K562 (cell line): Measurements from ENCODE around the gene TP53TG5.

Experiments
- CTCF ChIP-seq, 3 experiments: IDR thresholded peaks in 2 of 3; conservative IDR thresholded peaks in 1 of 3; 2 replicates each; pipeline ENCODE4 v1.5.1; 2011 to 2012; ENCODE audit warnings: low read length in 3 of 3, mild to moderate bottlenecking in 3 of 3, control low read depth in 2 of 3, improper control_type of control experiment in 1 of 3, inconsistent platforms in 1 of 3, low read depth in 1 of 3, mixed read lengths in 1 of 3, moderate library complexity in 1 of 3; ENCODE audit not compliant: insufficient read depth in 2 of 3
- MLLT1 ChIP-seq, 2 experiments: fragments of 450-650 bp; IDR thresholded peaks; 2 replicates each; pipeline ENCODE4 v1.6.1; 2016
- POLR2AphosphoS5 ChIP-seq: IDR thresholded peaks from 2 replicates; pipeline ENCODE4 v1.6.1; 2011; ENCODE audit warnings: mild to moderate bottlenecking, low read depth, low read length, moderate library complexity; ENCODE audit not compliant: control insufficient read depth, insufficient read depth
- SMAD4 ChIP-seq: fragments of 250-450 bp; sonication (Bioruptor Pico); conservative IDR thresholded peaks from 2 replicates; pipeline ENCODE4 v1.8.0; 2021; ENCODE audit warnings: inconsistent platforms, mild to moderate bottlenecking, moderate library complexity
- SMARCC2 ChIP-seq: fragments of 450-650 bp; IDR thresholded peaks from 2 replicates; pipeline ENCODE4 v1.6.1; 2017; ENCODE audit warnings: antibody characterized with exemption, moderate library complexity, mild to moderate bottlenecking, low read depth
- ZNF274 ChIP-seq: IDR thresholded peaks from 2 replicates; pipeline ENCODE4 v1.6.1; 2011; ENCODE audit warnings: low read depth, mild to moderate bottlenecking, low read length, moderate library complexity, borderline replicate concordance

GRCh38 chr20:45407783-45408645 lies 29.9 kb upstream of the TP53TG5 start, which contains the start of gene DBNDD2:
- TF ChIP-seq SMAD4 (no peak), ZNF274 (no peak), POLR2AphosphoS5 (no peak), SMARCC2 (no peak), CTCF (IDR thresholded peaks at IDR 0.05 in 2 of 3, conservative IDR thresholded peaks at IDR 0.05 in 1 of 3; ENCODE audit: insufficient read depth in 2 of 3, low read depth in 1 of 3, low read length in 3 of 3) (no peak), MLLT1 (IDR thresholded peaks at IDR 0.05) (no peak)
